ENCODE measurements around the gene HIBADH.
A peak's percentile ranks its signal among the peaks of the same experiment; 100 is the strongest.

HIBADH gene

DNA sequence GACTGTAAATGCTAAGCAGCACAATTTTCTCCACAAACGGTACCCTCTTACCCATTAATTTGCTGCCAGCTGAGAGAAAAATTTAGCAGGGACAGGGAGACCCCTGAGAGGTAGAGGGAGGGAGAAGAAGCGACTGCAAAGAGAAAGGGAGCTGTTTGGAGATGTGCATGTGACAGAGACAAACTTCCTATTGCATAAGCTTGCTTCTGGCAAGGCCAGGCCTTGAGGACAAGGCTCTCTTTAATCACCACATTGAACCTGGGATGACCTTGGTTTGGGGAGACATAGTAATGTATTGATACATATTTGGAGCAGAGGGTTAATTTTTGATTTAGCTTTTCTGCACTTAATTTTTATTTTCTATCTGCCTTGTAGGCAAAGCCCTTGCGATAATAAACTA lies 31.1 kb upstream of the HIBADH start:
- H3K4me3 ChIP-seq (ENCODE audit: low read depth, low read length): no peak overlapping the region
- DNase-seq (ENCODE audit: low read depth, low spot score): no peak
- TF ChIP-seq, protein P1, sequence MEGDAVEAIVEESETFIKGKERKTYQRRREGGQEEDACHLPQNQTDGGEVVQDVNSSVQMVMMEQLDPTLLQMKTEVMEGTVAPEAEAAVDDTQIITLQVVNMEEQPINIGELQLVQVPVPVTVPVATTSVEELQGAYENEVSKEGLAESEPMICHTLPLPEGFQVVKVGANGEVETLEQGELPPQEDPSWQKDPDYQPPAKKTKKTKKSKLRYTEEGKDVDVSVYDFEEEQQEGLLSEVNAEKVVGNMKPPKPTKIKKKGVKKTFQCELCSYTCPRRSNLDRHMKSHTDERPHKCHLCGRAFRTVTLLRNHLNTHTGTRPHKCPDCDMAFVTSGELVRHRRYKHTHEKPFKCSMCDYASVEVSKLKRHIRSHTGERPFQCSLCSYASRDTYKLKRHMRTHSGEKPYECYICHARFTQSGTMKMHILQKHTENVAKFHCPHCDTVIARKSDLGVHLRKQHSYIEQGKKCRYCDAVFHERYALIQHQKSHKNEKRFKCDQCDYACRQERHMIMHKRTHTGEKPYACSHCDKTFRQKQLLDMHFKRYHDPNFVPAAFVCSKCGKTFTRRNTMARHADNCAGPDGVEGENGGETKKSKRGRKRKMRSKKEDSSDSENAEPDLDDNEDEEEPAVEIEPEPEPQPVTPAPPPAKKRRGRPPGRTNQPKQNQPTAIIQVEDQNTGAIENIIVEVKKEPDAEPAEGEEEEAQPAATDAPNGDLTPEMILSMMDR (IDR thresholded peaks at IDR 0.05; ENCODE audit: insufficient read depth, low read length, missing control alignments): no peak
- ChIA-PET CTCF (interaction anchor here (0.8 kb wide), 1 partner anchor 403 kb away, joined by 3 read pairs; no protein-coding TSS in a partner anchor), POLR2A (no interaction called here)

DNA sequence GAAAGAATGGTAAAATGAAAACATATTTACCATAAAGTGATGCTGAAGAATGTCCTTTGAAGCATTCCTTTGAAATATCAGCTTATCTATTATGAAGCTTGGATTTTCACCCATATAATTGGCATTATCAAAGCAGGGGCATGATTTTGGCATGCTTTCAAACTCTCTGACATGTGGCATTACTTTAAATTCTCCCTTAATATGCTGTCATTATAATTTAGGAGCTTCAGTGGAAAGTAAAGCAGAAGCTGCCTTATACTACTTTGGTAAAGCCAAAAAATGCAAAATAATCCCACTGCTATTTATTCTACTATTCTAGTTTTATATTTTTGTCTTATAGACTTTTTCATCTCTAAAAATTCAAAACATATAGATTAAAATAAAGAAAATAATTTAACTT lies 28.0 kb upstream of the HIBADH start:
- DNase-seq (ENCODE audit: low read depth, low spot score): no peak
- ChIA-PET POLR2A (no interaction called here), CTCF (interaction anchor here (1.0 to 1.8 kb wide), 3 partner anchors 330 to 405 kb away, joined by 3 read pairs; no protein-coding TSS in a partner anchor)
- H3K4me3 ChIP-seq (ENCODE audit: low read depth, low read length): no peak overlapping the region
- TF ChIP-seq, protein P1 (IDR thresholded peaks at IDR 0.05; ENCODE audit: insufficient read depth, low read length, missing control alignments): no peak

DNA sequence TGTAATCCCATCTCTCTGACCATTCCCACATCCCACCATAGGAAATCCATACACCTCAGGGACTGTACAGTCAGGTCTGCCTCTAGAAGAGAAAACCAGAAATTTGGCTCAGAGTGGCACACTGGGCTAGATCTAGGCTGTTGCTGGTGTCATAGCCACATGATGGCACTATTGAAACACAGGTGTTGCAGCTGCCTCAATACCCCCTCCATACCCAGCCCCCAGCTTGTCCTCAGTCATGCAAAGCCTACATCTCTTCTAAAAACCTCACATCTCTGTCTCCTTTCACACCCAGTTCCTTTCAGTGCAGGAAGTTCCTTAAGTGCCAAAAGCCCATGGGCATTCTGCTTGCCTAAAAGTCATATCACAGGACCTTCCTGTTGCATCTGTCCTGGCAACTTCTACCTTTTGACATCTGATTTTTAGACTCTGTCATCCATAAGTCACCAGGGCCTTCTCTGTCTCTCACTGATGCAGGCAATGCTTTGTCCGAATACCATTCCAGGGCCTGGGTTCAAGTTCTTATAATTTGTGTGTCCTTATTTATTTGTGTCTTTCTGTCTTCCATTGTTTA lies 27.0 kb upstream of the HIBADH start:
- CTCF ChIA-PET: interaction anchor here (1.8 kb wide), 1 partner anchor 406 kb away, joined by 3 read pairs; no protein-coding TSS in a partner anchor
- H3K4me3 ChIP-seq (ENCODE audit: low read depth, low read length): no peak overlapping the region
- POLR2A ChIA-PET: no interaction called here
- DNase-seq (ENCODE audit: low read depth, low spot score): no peak
- TF ChIP-seq, protein P1 (IDR thresholded peaks at IDR 0.05; ENCODE audit: insufficient read depth, low read length, missing control alignments): peak; percentile 30

DNA sequence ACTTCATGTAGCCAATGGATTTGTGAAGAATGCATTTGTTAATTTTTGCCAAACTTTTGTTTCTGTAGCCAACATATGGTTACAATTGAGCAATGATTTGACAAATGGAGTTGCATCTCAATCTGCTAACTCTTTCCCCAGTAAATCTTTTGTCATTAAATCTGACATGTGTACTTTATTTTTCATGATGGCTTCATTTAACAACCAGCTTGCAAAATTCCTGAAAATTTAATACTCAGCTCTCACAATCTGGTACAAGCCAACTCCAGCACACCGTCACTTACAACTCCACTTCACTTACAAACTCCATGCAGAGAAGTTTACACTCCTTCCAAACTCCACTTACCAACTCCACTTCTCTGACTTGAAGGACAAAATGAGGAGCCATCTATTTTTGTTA lies 26.5 kb upstream of the HIBADH start:
- no peak for DNase-seq (ENCODE audit: low read depth, low spot score)
- ChIA-PET CTCF (no interaction called here), POLR2A (no interaction called here)
- TF ChIP-seq, protein P1 (IDR thresholded peaks at IDR 0.05; ENCODE audit: insufficient read depth, low read length, missing control alignments): no peak
- no peak overlapping the region for H3K4me3 ChIP-seq (ENCODE audit: low read depth, low read length)

DNA sequence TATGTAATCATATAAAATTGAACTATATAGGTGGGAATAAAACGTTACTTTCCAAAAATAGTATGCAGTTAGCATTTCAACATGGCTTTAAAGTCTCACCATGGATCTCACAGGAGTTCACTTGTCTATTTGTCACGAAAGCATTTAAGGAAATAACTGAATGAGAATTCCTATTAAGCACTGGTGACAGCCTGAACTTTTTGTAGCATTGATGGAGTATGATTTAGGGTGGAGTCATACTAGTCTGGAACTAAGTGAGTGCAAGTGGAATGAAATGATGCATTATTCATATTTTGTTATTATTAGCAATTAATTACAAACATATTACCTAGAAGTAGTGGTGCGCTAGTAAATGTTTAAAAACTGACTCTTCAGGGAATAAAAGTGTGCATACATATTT lies 26.0 kb upstream of the HIBADH start:
- POLR2A ChIA-PET: no interaction called here
- no peak overlapping the region for H3K4me3 ChIP-seq (ENCODE audit: low read depth, low read length)
- DNase-seq (ENCODE audit: low read depth, low spot score): no peak
- TF ChIP-seq, protein P1 (IDR thresholded peaks at IDR 0.05; ENCODE audit: insufficient read depth, low read length, missing control alignments): no peak
- CTCF ChIA-PET: no interaction called here

DNA sequence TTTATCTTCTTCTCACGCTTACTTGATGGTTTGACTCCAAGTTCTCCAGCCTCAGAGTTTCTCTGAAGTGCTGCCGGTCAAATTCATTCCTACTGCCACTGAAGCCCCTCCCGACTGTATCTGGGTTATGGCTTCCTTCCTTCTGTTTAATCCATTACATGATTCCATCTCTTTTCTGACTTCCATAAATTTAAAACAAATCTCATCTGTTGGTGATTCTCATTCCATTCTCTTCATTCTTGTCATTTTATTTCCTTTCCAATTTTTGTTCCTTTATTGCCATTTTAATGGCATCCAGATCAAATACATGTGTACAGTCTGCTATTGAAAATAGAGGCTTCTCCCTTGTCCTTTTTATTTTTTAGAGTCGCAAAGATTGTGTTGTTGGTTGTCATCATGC lies 25.4 kb upstream of the HIBADH start:
- TF ChIP-seq, protein P1 (IDR thresholded peaks at IDR 0.05; ENCODE audit: insufficient read depth, low read length, missing control alignments): no peak
- POLR2A ChIA-PET: interaction anchor here (0.6 kb wide), 1 partner anchor 12 kb away, joined by 3 read pairs; no protein-coding TSS in a partner anchor
- CTCF ChIA-PET: no interaction called here
- DNase-seq (ENCODE audit: low read depth, low spot score): no peak
- H3K4me3 ChIP-seq (ENCODE audit: low read depth, low read length): no peak overlapping the region
